ENCODE results near the gene TRIM9. TPM values are rescaled to one million over a fixed set of nuclear protein-coding genes. Genes with fewer than 3 reads are reported as not detected.

Gene TRIM9
- total and polyA plus RNA-seq, 4 donors = 0.08 to 1.3 (median 0.50) TPM

GRCh38 chr14:51096870-51097269, 2.0 kb upstream of the TRIM9 start:
- H3K4me1 ChIP-seq (ENCODE audit: control insufficient read depth in 5 of 5, insufficient read depth in 5 of 5, low read length in 5 of 5) = peaks cover 0 to 24% (median 6%) of the 10 kb centered on the region in 5 donors
- peaks cover 0 to 5% (median 0%) of the 10 kb centered on the region in 4 donors for H3K9me3 ChIP-seq (ENCODE audit: control insufficient read depth in 4 of 4, insufficient read depth in 3 of 4, low read length in 3 of 4)
- H3K4me3 ChIP-seq = no peak overlapping the region
- no peak for TF ChIP-seq CTCF (IDR thresholded peaks at IDR 0.05; ENCODE audit: control extremely low read depth, extremely low read depth)
- H3K27me3 ChIP-seq (ENCODE audit: control insufficient read depth in 3 of 3, insufficient read depth in 3 of 3, low read length in 2 of 3) = peaks cover 6 to 77% (median 50%) of the 10 kb centered on the region in 3 donors
- DNase-seq = no peak
- ATAC-seq (ENCODE audit: insufficient read depth, low FRiP score) = no peak
- H3K27ac ChIP-seq (ENCODE audit: low read depth in 1 of 2, low read length in 1 of 2) = no peak overlapping the region
- 84 to 93% methylated on average over 2 of the region's 2 CpGs for WGBS, 2 donors
- H3K36me3 ChIP-seq (ENCODE audit: control insufficient read depth in 4 of 4, insufficient read depth in 4 of 4, low read length in 4 of 4) = no peaks in the 10 kb centered on the region
- no peak overlapping the region for H3K9ac ChIP-seq (ENCODE audit: insufficient read depth in 1 of 2, low read length in 2 of 2)

GRCh38 chr14:51095854-51096823, 1.2 kb upstream of the TRIM9 start:
- H3K9ac ChIP-seq (ENCODE audit: insufficient read depth in 1 of 2, low read length in 2 of 2) = peak overlapping the region in 1 of 2 donors; percentile 33
- ATAC-seq (ENCODE audit: insufficient read depth, low FRiP score) = no peak
- peak in 2 of 3 donors; percentile 24 to 38 for DNase-seq
- H3K4me1 ChIP-seq (ENCODE audit: control insufficient read depth in 5 of 5, insufficient read depth in 5 of 5, low read length in 5 of 5) = peaks cover 0 to 24% (median 6%) of the 10 kb centered on the region in 5 donors
- no peak for TF ChIP-seq CTCF (IDR thresholded peaks at IDR 0.05; ENCODE audit: control extremely low read depth, extremely low read depth)
- peaks cover 6 to 85% (median 46%) of the 10 kb centered on the region in 3 donors for H3K27me3 ChIP-seq (ENCODE audit: control insufficient read depth in 3 of 3, insufficient read depth in 3 of 3, low read length in 2 of 3)
- 21% methylated on average over 19 of the region's 19 CpGs for WGBS, 2 donors
- H3K27ac ChIP-seq (ENCODE audit: low read depth in 1 of 2, low read length in 1 of 2) = no peak overlapping the region
- H3K4me3 ChIP-seq = no peak overlapping the region
- H3K9me3 ChIP-seq (ENCODE audit: control insufficient read depth in 4 of 4, insufficient read depth in 3 of 4, low read length in 3 of 4) = peaks cover 0 to 5% (median 0%) of the 10 kb centered on the region in 4 donors
- no peaks in the 10 kb centered on the region for H3K36me3 ChIP-seq (ENCODE audit: control insufficient read depth in 4 of 4, insufficient read depth in 4 of 4, low read length in 4 of 4)

DNA sequence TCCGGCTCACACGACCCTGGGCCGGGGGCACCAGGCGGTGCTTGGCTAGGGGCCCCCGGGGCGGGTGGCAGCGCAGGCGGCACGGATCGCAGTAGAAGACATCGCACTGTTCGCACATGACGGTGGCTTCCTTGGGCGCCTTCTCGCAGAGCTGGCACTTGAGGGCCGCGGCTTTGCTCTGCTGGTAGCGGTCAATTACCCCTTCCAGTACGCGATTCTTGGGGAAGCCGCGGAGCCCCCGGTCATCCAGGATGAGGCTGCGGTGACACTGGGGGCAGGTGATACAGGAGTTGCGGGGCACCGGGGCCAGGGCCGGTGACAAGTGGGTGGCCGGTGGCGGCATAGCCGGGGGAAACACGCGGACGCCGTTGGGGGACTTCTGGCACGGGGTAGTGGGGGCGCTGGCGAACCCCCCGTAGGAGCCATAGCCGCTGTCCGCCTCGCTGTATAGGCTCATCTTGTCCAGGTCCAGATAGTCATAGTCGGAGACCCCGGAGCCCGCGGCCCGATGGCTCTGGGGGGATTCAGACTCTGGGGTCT, 553 bp downstream of the TRIM9 start:
- DNase-seq (peak in 2 of 3 donors; percentile 4 to 14), ATAC-seq (ENCODE audit: insufficient read depth, low FRiP score) (no peak)
- Histone ChIP-seq H3K36me3 (ENCODE audit: control insufficient read depth in 4 of 4, insufficient read depth in 4 of 4, low read length in 4 of 4) (no peaks in the 10 kb centered on the region), H3K9me3 (ENCODE audit: control insufficient read depth in 4 of 4, insufficient read depth in 3 of 4, low read length in 3 of 4) (peaks cover 0 to 5% (median 0%) of the 10 kb centered on the region in 4 donors), H3K27me3 (ENCODE audit: control insufficient read depth in 3 of 3, insufficient read depth in 3 of 3, low read length in 2 of 3) (peaks cover 4 to 81% (median 32%) of the 10 kb centered on the region in 3 donors), H3K9ac (ENCODE audit: insufficient read depth in 1 of 2, low read length in 2 of 2) (no peak overlapping the region), H3K27ac (ENCODE audit: low read depth in 1 of 2, low read length in 1 of 2) (no peak overlapping the region), H3K4me1 (ENCODE audit: control insufficient read depth in 5 of 5, insufficient read depth in 5 of 5, low read length in 5 of 5) (peaks cover 0 to 24% (median 6%) of the 10 kb centered on the region in 5 donors), H3K4me3 (no peak overlapping the region)
- 1 to 2% methylated on average over 43 to 46 of the region's 46 CpGs for WGBS, 2 donors
- no peak for TF ChIP-seq CTCF (IDR thresholded peaks at IDR 0.05; ENCODE audit: control extremely low read depth, extremely low read depth)
